Bronchial epithelial cell (primary cell): ENCODE results near the gene YWHAQ. TPM values are rescaled to one million over a fixed set of nuclear protein-coding genes. Genes with fewer than 3 reads are reported as not detected.
"Not testable (repeated sequence)": the region's sequence is repeated elsewhere in the genome, so short reads cannot be mapped to it uniquely, and the experiment has no call there.

ENCODE experiments used
- DNase-seq: peaks from one replicate; pipeline ENCODE4 v3.0.0-alpha.2; 2010; ENCODE audit warnings: low read depth
- FAIRE-seq: peaks from 2 replicates; lab custom pipeline; 2011; peaks lifted over from hg19 to GRCh38; lab: Jason Lieb, UNC
- H3K27me3 ChIP-seq: 2 replicates; pipeline ENCODE4 v1.5.1; 2011; ENCODE audit warnings: low read length; ENCODE audit not compliant: control insufficient read depth, insufficient read depth
- H3K36me3 ChIP-seq: 2 replicates; pipeline ENCODE4 v1.5.1; 2011; ENCODE audit warnings: low read length; ENCODE audit not compliant: control insufficient read depth, insufficient read depth
- H3K4me3 ChIP-seq: 2 replicates; pipeline ENCODE4 v1.5.1; 2011; ENCODE audit warnings: mild to moderate bottlenecking, low read depth, low read length, control low read depth
- total RNA-seq: library from RNA; depleted of rRNA; stranded (reverse); fragments of >200 nt; gene quantifications from 2 replicates; pipeline ENCODE4 v1.2.1, GENCODE V29; 2014
- TF ChIP-seq, protein P1 (sequence below): IDR thresholded peaks from 2 replicates; pipeline ENCODE4 v1.5.1; 2011; ENCODE audit warnings: mild to moderate bottlenecking, moderate library complexity, low read length, control low read depth, inconsistent platforms; ENCODE audit not compliant: insufficient read depth, severe bottlenecking

YWHAQ gene
- total RNA-seq, 1 donor from 2014 or later = 176 TPM

DNA sequence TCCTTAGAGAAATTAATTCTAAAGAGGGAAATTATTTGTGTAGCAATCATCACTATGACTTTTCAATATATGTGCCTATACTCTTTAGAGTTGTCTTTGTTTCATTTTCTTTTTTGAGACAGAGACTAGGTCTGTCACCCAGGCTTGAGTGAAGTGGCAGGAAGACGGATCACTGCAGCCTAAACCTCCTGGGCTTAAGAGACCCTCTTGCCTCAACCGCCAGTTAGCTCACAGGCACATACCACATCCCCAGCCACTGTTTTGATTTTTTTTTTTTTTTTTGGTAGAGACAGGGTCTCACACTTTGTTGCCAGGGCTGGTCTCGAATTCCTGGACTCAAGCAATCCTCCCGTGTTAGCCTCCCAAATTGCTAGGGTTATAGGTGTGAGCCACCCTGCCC is 12.4 kb downstream of the YWHAQ start:
- Histone ChIP-seq H3K4me3 (no peak overlapping the region), H3K27me3 (no peaks in the 10 kb centered on the region), H3K36me3 (peaks cover 5% of the 10 kb centered on the region)
- FAIRE-seq (no peak), DNase-seq (no peak)
- TF ChIP-seq, protein P1, sequence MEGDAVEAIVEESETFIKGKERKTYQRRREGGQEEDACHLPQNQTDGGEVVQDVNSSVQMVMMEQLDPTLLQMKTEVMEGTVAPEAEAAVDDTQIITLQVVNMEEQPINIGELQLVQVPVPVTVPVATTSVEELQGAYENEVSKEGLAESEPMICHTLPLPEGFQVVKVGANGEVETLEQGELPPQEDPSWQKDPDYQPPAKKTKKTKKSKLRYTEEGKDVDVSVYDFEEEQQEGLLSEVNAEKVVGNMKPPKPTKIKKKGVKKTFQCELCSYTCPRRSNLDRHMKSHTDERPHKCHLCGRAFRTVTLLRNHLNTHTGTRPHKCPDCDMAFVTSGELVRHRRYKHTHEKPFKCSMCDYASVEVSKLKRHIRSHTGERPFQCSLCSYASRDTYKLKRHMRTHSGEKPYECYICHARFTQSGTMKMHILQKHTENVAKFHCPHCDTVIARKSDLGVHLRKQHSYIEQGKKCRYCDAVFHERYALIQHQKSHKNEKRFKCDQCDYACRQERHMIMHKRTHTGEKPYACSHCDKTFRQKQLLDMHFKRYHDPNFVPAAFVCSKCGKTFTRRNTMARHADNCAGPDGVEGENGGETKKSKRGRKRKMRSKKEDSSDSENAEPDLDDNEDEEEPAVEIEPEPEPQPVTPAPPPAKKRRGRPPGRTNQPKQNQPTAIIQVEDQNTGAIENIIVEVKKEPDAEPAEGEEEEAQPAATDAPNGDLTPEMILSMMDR = no peak

DNA sequence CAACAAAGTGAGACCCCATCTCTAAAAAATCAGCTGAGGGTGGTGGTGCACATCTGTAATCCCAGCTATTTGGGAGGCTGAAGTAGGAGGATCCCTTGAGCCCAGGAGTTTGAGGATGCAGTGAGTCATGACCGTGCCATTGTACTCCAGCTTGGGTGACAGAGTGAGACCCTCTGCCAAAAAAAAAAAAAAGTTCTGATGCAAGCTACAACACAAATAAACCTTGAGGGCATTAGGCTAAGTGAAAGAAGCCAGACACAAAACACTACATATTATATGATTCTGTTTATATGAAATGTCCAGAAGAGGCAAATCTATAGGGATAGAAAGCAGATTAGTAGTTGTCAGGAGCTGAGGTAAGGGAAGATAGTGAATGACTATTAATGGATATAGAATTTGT is 13.0 kb downstream of the YWHAQ start:
- no peaks in the 10 kb centered on the region for H3K27me3 ChIP-seq
- FAIRE-seq (no peak), DNase-seq (peak; percentile 36)
- TF ChIP-seq, protein P1 = no peak
- no peak overlapping the region for H3K4me3 ChIP-seq
- peaks cover 5% of the 10 kb centered on the region for H3K36me3 ChIP-seq

DNA sequence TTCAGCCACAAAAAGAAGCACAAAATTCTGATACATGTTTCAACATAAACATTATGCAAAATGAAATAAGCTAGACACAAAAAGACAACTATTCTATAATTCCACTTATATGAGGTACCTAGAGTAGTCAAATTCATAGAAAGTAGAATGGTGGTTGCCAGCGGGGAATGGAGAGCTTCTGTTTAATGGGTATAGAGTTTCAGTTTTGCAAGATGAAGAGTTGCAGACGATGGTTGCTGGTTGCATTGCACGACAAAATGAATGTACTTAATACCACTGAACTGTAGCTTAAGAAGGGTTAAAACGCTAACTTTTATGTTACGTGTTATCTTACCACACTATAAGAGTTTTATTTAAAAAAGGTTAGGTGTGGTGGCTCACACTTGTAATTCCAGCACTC is 13.5 kb downstream of the YWHAQ start:
- Histone ChIP-seq H3K4me3 (no peak overlapping the region), H3K36me3 (peaks cover 5% of the 10 kb centered on the region), H3K27me3 (no peaks in the 10 kb centered on the region)
- DNase-seq (no peak), FAIRE-seq (no peak)
- TF ChIP-seq, protein P1 = no peak

DNA sequence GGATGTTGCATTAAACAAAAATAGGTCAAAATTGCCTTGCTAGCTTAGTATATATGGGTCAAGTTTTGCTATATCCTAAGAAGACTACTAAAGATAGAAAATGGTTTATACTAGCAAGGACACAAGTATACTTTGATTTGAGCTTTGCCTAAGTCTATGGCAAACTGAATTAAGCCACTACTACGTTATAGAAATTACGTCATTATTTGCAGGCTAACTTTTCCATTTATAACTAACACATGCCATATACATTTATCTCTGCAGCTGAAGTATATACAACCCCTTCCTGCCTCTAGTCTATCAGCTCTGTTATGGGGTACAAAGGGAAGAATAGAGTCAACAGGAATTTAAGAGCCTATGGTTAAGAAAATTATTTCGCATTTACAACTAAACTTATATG is 16.2 kb downstream of the YWHAQ start:
- no peak for DNase-seq
- no peaks in the 10 kb centered on the region for H3K27me3 ChIP-seq
- TF ChIP-seq, protein P1 = no peak
- H3K36me3 ChIP-seq = peaks cover 5% of the 10 kb centered on the region
- FAIRE-seq = no peak
- H3K4me3 ChIP-seq = no peak overlapping the region

DNA sequence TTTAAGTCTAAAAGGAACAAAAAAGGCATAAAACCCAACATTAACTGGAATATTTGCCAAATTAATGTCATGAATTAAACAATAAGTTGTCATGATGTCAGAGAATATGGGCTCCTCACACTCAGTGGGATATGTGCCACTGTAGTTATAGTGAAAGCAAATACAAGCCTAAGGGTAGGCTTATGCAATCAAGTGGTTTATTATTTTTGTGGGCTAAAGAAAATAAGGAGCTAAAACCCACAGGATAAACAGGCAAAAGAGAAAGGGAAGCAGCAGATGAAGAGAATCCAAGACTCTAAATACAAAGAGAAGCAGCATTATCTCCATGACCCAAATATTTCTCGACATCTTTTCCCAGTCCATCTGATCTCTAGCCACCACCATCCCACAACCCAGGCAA is 17.5 kb downstream of the YWHAQ start:
- DNase-seq (no peak), FAIRE-seq (no peak)
- no peak overlapping the region for H3K4me3 ChIP-seq
- no peaks in the 10 kb centered on the region for H3K27me3 ChIP-seq
- TF ChIP-seq, protein P1 = no peak
- peaks cover 3% of the 10 kb centered on the region for H3K36me3 ChIP-seq

DNA sequence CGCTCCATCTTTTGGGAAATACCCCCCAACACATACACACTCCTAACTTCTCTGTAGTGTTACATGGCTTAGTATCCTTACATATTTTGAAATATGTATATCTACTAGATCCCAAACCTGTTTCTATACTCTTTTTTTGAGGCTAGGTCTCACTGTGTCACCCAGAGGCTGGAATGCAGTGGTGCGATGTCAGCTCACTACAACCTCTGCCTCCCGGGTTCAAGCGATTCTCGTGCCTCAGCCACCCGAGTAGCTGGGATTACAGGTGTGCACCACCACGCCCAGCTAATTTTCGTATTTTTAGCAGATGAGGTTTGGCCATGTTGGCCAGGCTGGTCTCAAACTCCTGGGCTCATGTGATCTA is 19.3 kb downstream of the YWHAQ start:
- not testable (repeated sequence) for H3K4me3 ChIP-seq, H3K36me3 ChIP-seq, FAIRE-seq, H3K27me3 ChIP-seq, DNase-seq
